ENCODE results near the gene GTF3A.

The GTF3A gene

DNA sequence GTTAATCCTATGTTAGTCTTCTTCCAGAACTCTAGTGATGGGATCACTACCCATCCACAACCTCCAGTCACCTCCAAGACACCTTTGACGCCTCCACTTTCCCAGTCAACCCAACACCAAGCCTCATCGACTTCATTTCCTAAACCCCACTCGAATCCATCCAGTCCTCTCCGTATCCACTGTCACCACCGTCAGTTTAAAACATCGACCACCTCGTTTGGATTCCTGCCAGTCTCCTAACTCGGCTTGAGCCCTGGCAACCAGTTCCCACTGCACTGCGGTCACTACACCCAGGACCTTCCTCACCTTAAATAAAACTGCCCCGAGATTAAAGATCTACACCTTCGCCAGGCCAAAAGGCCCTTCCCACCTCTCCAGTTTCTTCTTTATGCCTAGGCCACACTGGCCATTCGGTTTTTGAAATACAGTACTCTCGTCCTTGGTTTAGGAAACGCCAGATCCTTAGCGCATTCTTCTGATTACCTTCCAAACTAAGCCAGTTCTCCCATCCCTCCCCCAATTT, 24.7 kb downstream of the GTF3A start:
- H3K4me3 ChIP-seq (ENCODE audit: low read depth, low read length): peak overlapping the region; percentile 83
- DNase-seq (ENCODE audit: low read depth): no peak
- TF ChIP-seq, protein P1, sequence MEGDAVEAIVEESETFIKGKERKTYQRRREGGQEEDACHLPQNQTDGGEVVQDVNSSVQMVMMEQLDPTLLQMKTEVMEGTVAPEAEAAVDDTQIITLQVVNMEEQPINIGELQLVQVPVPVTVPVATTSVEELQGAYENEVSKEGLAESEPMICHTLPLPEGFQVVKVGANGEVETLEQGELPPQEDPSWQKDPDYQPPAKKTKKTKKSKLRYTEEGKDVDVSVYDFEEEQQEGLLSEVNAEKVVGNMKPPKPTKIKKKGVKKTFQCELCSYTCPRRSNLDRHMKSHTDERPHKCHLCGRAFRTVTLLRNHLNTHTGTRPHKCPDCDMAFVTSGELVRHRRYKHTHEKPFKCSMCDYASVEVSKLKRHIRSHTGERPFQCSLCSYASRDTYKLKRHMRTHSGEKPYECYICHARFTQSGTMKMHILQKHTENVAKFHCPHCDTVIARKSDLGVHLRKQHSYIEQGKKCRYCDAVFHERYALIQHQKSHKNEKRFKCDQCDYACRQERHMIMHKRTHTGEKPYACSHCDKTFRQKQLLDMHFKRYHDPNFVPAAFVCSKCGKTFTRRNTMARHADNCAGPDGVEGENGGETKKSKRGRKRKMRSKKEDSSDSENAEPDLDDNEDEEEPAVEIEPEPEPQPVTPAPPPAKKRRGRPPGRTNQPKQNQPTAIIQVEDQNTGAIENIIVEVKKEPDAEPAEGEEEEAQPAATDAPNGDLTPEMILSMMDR (IDR thresholded peaks at IDR 0.05; ENCODE audit: low read depth, low read length): no peak
- no peak for TF ChIP-seq POLR2A (IDR thresholded peaks at IDR 0.05; ENCODE audit: extremely low read depth, insufficient read length)
- no peak for TF ChIP-seq MAX (IDR thresholded peaks at IDR 0.05; ENCODE audit: low read depth, low read length)

GRCh38 chr13:27449936-27450828, 25.8 kb downstream of the GTF3A start, which contains the start of gene MTIF3:
Gene MTIF3, minus strand, starts transcription at chr13:27450564. Its CDS starts 10,116 bp downstream, at chr13:27440448.
- peak; percentile 97 for DNase-seq (ENCODE audit: low read depth)

DNA sequence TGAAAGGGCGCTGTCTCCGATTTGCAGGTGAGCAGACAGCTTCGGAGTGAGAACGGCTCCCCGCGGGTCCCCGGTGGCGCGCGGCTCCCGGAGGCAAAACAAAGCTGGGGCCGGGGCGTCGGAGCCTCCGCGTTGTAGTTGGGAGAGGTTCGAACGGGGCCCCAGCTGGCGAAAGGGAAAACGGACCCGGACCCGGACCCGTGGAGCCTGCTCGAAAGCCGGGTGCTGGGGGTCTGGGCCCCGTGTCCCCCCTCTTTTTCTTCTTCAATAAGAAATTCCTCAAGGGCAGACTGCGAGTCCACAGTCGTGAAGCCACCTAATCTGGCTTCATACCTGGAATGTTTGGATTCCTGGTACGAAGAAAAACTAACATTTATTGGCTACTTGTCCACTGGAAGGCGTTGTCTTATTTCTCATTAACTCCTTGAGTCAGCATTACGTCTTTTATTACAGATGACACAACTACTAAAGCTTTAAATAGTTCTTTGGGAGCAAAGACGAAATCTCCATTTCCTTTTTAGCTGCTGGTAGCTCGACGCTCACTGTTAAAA, 26.6 kb downstream of the GTF3A start:
- H3K4me3 ChIP-seq (ENCODE audit: low read depth, low read length): peak overlapping the region; percentile 83
- TF ChIP-seq, protein P1 (IDR thresholded peaks at IDR 0.05; ENCODE audit: low read depth, low read length): peak; percentile 1
- TF ChIP-seq MYC (IDR thresholded peaks at IDR 0.05; ENCODE audit: low read depth, low read length): 0 out of 2 replicates have a peak, but pooled peaks have one; percentile 13
- no peak for TF ChIP-seq POLR2A (IDR thresholded peaks at IDR 0.05; ENCODE audit: extremely low read depth, insufficient read length)
- TF ChIP-seq MAX (IDR thresholded peaks at IDR 0.05; ENCODE audit: low read depth, low read length): 0 out of 2 replicates have a peak, but pooled peaks have one; percentile 24
- peak; percentile 45 for DNase-seq (ENCODE audit: low read depth)

More at GRCh38 chr13:27449936-27450828, 25.8 kb downstream of the GTF3A start, which contains the start of gene MTIF3:
- TF ChIP-seq MAX (IDR thresholded peaks at IDR 0.05; ENCODE audit: low read depth, low read length) (peak; percentile 78), MYC (IDR thresholded peaks at IDR 0.05; ENCODE audit: low read depth, low read length) (peak; percentile 88), POLR2A (IDR thresholded peaks at IDR 0.05; ENCODE audit: extremely low read depth, insufficient read length) (peak; percentile 92)
- TF ChIP-seq, protein P1 (IDR thresholded peaks at IDR 0.05; ENCODE audit: low read depth, low read length): no peak
- peak within 1 kb of the TSS; percentile 83 for H3K4me3 ChIP-seq (ENCODE audit: low read depth, low read length)

DNA sequence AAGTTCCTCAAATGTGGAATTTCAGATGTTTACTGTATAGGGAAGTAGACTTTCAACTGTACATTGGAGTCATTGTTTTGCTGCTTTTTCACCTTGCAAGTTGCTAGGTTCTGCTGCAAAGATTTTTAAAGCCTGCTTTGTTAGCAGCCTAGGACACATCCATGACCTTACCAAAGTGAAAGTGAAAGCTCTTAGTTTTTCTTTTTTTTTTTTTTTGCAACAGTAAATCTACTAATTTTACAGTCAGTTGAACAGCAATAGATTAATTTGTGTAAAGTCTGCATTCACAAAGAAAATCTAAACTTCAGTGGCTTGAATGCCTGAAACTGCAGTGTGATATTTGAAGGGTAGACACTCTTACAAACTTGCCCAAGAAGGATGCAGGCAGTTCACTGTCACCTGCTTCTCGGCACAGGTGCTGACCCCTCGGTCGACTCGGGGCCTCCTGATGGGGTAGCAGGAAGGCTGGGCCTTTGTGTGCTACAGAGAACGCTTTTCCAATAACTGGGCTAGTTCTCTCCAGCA, 31.0 kb downstream of the GTF3A start:
- TF ChIP-seq MYC (IDR thresholded peaks at IDR 0.05; ENCODE audit: low read depth, low read length) (no peak), MAX (IDR thresholded peaks at IDR 0.05; ENCODE audit: low read depth, low read length) (no peak), POLR2A (IDR thresholded peaks at IDR 0.05; ENCODE audit: extremely low read depth, insufficient read length) (no peak)
- no peak for DNase-seq (ENCODE audit: low read depth)
- H3K4me3 ChIP-seq (ENCODE audit: low read depth, low read length): no peak overlapping the region

- TF ChIP-seq MYC (IDR thresholded peaks at IDR 0.05; ENCODE audit: low read depth, low read length) (no peak), MAX (IDR thresholded peaks at IDR 0.05; ENCODE audit: low read depth, low read length) (no peak), POLR2A (IDR thresholded peaks at IDR 0.05; ENCODE audit: extremely low read depth, insufficient read length) (no peak)
- TF ChIP-seq, protein P1 (IDR thresholded peaks at IDR 0.05; ENCODE audit: low read depth, low read length): no peak
- H3K4me3 ChIP-seq (ENCODE audit: low read depth, low read length): no peak overlapping the region
- no peak for DNase-seq (ENCODE audit: low read depth)
Measured at GRCh38 chr13:27461940-27462584, 37.6 kb downstream of the GTF3A start.
